AG04449 (cell line): ENCODE measurements around the gene MSI2.

Source experiments
- CTCF ChIA-PET: fragments of 350-600 bp; formaldehyde crosslinking; extraction: SDS; loops from one replicate; lab custom pipeline; 2021; ENCODE audit warnings: antibody characterized with exemption; lab: Yijun Ruan, JAX
- POLR2A ChIA-PET: fragments of 400-600, 350-600 bp; formaldehyde crosslinking; extraction: SDS; loops from one replicate; lab custom pipeline; 2020; ENCODE audit warnings: antibody characterized with exemption, inconsistent platforms; lab: Yijun Ruan, JAX
- DNase-seq: peaks from one replicate; pipeline ENCODE4 v3.0.0-alpha.2; 2010; ENCODE audit warnings: low read depth, low spot score
- H3K4me3 ChIP-seq: 2 replicates; pipeline ENCODE4 v1.5.1; 2011; ENCODE audit warnings: low read depth, mild to moderate bottlenecking, control low read depth, low read length
- TF ChIP-seq, protein P1 (sequence below): IDR thresholded peaks from one replicate; pipeline ENCODE4 v1.5.1; 2011; ENCODE audit warnings: mild to moderate bottlenecking, moderate library complexity, low read length, control low read depth, inconsistent platforms; ENCODE audit not compliant: insufficient read depth; ENCODE audit errors: missing control alignments

Gene MSI2

DNA sequence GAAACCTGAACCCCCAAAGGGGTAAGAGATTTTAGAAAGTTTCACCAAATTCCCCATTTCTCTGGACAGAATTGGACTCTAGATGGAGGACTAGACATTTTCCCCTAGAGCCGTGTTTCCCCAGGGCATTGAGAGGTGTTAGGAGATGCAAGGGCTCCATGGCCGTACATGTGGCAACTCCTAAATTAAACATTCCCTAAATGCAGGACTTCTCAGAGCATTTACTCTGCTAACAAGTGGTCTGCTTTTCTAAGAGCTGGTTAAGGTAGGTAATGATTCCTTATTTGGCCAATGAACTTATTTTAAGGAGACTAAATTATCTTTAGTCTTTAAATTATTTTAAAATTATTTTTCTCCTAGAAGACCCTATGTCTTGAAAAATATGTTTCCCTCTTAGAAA is 200.9 kb downstream of the MSI2 start:
- TF ChIP-seq, protein P1, sequence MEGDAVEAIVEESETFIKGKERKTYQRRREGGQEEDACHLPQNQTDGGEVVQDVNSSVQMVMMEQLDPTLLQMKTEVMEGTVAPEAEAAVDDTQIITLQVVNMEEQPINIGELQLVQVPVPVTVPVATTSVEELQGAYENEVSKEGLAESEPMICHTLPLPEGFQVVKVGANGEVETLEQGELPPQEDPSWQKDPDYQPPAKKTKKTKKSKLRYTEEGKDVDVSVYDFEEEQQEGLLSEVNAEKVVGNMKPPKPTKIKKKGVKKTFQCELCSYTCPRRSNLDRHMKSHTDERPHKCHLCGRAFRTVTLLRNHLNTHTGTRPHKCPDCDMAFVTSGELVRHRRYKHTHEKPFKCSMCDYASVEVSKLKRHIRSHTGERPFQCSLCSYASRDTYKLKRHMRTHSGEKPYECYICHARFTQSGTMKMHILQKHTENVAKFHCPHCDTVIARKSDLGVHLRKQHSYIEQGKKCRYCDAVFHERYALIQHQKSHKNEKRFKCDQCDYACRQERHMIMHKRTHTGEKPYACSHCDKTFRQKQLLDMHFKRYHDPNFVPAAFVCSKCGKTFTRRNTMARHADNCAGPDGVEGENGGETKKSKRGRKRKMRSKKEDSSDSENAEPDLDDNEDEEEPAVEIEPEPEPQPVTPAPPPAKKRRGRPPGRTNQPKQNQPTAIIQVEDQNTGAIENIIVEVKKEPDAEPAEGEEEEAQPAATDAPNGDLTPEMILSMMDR: no peak
- ChIA-PET CTCF (no interaction called here), POLR2A (no interaction called here)
- no peak for DNase-seq
- H3K4me3 ChIP-seq: no peak overlapping the region

DNA sequence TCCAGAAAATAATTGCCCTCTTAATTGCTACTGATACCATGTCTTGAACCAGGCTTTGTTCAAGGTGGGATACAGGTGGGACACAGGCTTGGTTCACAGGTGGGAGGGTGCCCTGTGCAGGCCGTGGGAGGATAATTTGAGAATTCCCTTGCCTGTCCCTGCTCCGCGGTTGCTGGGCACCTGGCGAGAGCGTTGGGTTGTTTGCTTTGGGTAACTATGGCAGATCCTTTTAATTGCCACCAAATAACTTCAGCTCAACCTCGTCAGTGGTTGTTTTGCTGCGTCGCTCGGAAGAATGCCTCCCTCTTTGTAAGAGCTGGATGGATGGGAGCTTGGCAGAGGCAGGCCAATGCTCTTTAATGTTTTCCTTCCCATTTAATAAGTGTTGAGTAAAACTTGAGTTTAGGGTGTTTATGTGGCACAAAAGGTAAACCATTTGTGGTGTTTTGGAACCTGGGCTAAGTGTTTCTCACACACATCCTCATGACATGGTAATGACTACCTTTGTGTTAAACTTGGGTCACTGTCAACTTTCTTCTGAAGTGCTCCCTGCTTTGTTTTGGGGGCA is 202.5 kb downstream of the MSI2 start:
- CTCF ChIA-PET: interaction anchor here (1.2 kb wide), 1 partner anchor 216 kb away, joined by 5 read pairs; no protein-coding TSS in a partner anchor
- H3K4me3 ChIP-seq: no peak overlapping the region
- POLR2A ChIA-PET: no interaction called here
- DNase-seq: no peak
- TF ChIP-seq, protein P1: no peak

DNA sequence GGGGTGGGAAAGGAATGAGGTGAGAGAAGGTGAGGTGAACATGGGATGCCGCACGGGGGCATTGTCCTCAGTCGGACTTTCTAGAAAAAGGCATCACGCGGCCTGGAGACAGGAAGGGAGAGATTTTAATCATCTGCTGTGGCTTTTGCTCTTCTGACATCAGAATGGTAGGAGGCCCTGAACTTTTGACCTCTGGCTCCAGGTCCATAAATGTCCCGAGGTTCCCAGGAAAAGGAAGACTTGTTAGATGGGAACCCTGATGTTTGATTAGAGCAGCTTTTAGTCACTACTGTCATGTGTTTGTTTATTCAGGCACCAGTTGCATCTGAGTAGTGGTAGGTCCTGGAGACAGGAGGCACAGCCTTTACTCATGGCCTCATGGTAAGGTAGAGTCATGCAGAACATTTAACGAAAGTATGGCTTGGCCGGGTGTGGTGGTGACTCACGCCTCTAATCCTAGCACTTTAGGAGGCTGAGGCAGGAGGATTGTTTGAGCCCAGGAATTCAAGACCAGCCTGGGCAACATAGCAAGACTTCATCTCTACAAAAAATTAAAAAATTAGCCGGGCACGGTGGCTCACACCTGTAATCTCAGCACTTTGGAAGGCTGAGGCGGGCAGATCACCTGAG is 203.1 kb downstream of the MSI2 start:
- no peak overlapping the region for H3K4me3 ChIP-seq
- ChIA-PET CTCF (interaction anchor here (1.2 to 2.5 kb wide), 3 partner anchors 8 to 216 kb away, joined by 3 to 6 read pairs (median 5); no protein-coding TSS in a partner anchor), POLR2A (no interaction called here)
- DNase-seq: no peak
- TF ChIP-seq, protein P1: no peak

DNA sequence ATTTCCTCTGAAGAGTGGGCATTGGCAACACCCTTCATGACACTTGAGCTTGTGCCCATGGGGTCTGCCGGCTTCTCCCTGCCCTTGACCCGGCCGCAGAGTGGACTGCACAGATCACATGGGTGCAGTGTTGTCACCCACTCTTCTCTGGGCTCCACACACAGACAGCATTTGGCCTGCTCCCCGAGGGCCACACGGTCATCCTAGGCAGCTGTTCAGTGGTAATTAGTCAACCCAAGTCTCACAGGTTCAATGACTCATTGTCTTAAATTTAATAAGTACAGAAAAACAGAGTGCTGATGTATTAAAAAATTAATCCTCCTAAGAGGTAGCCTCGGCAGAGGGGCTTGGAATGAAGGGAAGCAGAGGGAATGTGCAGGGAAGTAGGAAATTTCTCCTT is 204.8 kb downstream of the MSI2 start:
- TF ChIP-seq, protein P1: no peak
- ChIA-PET POLR2A (no interaction called here), CTCF (interaction anchor here (0.9 to 2.5 kb wide), 2 partner anchors 10 to 137 kb away, joined by 4 to 6 read pairs; no protein-coding TSS in a partner anchor)
- no peak for DNase-seq
- H3K4me3 ChIP-seq: no peak overlapping the region

DNA sequence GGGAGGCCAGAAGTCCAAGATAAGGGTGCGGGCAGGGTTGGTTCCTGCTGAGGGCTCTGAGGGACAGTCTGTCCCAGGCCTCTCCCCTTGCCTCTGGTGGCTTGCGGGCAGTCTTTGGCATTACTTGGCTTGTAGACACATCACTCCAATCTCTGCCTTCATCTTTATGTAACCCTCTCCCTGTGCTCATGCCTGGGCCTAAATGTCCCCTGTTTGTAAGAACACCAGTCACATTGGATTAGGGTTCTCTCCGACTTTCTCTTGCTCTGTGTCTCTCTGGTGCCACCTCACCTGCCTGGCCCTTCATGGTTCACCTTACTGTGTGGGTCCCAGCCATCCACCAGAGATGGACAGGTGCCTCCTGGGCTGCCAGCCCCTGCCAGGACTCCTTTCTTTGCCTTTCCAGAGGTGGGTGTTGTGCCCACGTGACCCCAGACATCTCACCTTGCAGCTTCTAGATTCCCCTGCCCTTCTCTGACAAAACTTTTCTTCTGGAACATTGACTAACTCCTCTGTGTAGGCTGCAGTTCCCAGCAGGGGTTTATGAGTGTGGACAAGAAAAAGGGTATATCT is 205.8 kb downstream of the MSI2 start:
- TF ChIP-seq, protein P1: no peak
- no peak overlapping the region for H3K4me3 ChIP-seq
- ChIA-PET POLR2A (no interaction called here), CTCF (interaction anchor here (0.9 to 2.5 kb wide), 2 partner anchors 11 to 136 kb away, joined by 4 to 6 read pairs; no protein-coding TSS in a partner anchor)
- DNase-seq: no peak
